Astrocyte of the spinal cord (primary cell): ENCODE measurements around the gene NDFIP2.
A peak's percentile ranks its signal among the peaks of the same experiment; 100 is the strongest.

Experiments
- DNase-seq: peaks from one replicate; pipeline ENCODE4 v3.0.0; 2011; ENCODE audit warnings: low read depth, low spot score
- H3K4me3 ChIP-seq: 2 replicates; pipeline ENCODE4 v1.5.1; 2011; ENCODE audit warnings: low read depth, mild to moderate bottlenecking, low read length, moderate library complexity
- CTCF ChIP-seq: IDR thresholded peaks from 2 replicates; pipeline ENCODE4 v1.5.1; 2012; ENCODE audit warnings: low read depth, mild to moderate bottlenecking, low read length, inconsistent platforms
- in situ Hi-C: cut with HindIII; loops from 2 replicates; pipeline ENCODE4 v1.10.0; 2017; ENCODE audit warnings: low sequenced_read_pairs

The NDFIP2 gene

GRCh38 chr13:79480954-79481684 is at the start of gene NDFIP2:
Gene NDFIP2 (plus strand): TSS chr13:79481155. CDS start chr13:79481204, 49 bp downstream.
- TF ChIP-seq CTCF, result no peak
- peak within 1 kb of the TSS; percentile 80 for H3K4me3 ChIP-seq
- in situ Hi-C loops, result no loop called here
- peak; percentile 89 for DNase-seq

GRCh38 chr13:79432086-79432485 is 48.9 kb upstream of the NDFIP2 start:
- in situ Hi-C loops, result no loop called here
- no peak for TF ChIP-seq CTCF
- DNase-seq, result no peak
- no peak overlapping the region for H3K4me3 ChIP-seq

- no peak overlapping the region for H3K4me3 ChIP-seq
- DNase-seq, result no peak
- TF ChIP-seq CTCF, result no peak
- in situ Hi-C loops, result no loop called here
Measured at GRCh38 chr13:79432992-79433391, 48.0 kb upstream of the NDFIP2 start.

GRCh38 chr13:79434556-79434955 is 46.4 kb upstream of the NDFIP2 start:
- TF ChIP-seq CTCF, result no peak
- in situ Hi-C loops, result no loop called here
- DNase-seq, result peak; percentile 19
- H3K4me3 ChIP-seq, result no peak overlapping the region

- in situ Hi-C loops, result no loop called here
- peak; percentile 48 for DNase-seq
- H3K4me3 ChIP-seq, result no peak overlapping the region
- TF ChIP-seq CTCF, result no peak
Measured at GRCh38 chr13:79435561-79435990, 45.4 kb upstream of the NDFIP2 start.

GRCh38 chr13:79439275-79439674 is 41.7 kb upstream of the NDFIP2 start:
- TF ChIP-seq CTCF, result no peak
- H3K4me3 ChIP-seq, result no peak overlapping the region
- in situ Hi-C loops, result no loop called here
- no peak for DNase-seq
